Endodermal cell (in vitro differentiated cells): ENCODE measurements around the gene RAPGEF4. TPM values are rescaled to one million over a fixed set of nuclear protein-coding genes. Genes with fewer than 3 reads are reported as not detected.

Experiments used
- DNase-seq: peaks from one replicate; pipeline ENCODE4 v3.0.0-alpha.2; 2017
- H3K27ac ChIP-seq: 2 replicates; pipeline ENCODE4 v1.5.1; 2013; ENCODE audit warnings: mild to moderate bottlenecking, low read depth, low read length, moderate library complexity
- H3K27me3 ChIP-seq: 2 replicates; pipeline ENCODE4 v1.6.1; 2013; ENCODE audit warnings: mild to moderate bottlenecking, low read length, moderate library complexity; ENCODE audit not compliant: insufficient read depth, control insufficient read depth, poor library complexity, severe bottlenecking
- H3K36me3 ChIP-seq: 2 replicates; pipeline ENCODE4 v1.7.0; 2013; ENCODE audit warnings: mild to moderate bottlenecking, low read length, moderate library complexity; ENCODE audit not compliant: control insufficient read depth, insufficient read depth
- H3K4me1 ChIP-seq: one replicate; pipeline ENCODE4 v1.7.0; 2013; ENCODE audit warnings: low read length; ENCODE audit not compliant: control insufficient read depth, insufficient read depth
- H3K4me3 ChIP-seq: 2 replicates; pipeline ENCODE4 v1.5.1; 2013; ENCODE audit warnings: mild to moderate bottlenecking, low read length, moderate library complexity
- H3K9ac ChIP-seq: 2 replicates; pipeline ENCODE4 v1.6.1; 2013; ENCODE audit warnings: mild to moderate bottlenecking, low read length, moderate library complexity; ENCODE audit not compliant: poor library complexity, severe bottlenecking; ENCODE audit errors: extremely low read depth
- H3K9me3 ChIP-seq: 2 replicates; pipeline ENCODE4 v1.6.1; 2013; ENCODE audit warnings: mild to moderate bottlenecking, low read length, moderate library complexity; ENCODE audit not compliant: control insufficient read depth
- H3K27ac Mint-ChIP-seq: 2 replicates; pipeline ENCODE4 v1.8.0; 2020; ENCODE audit warnings: mixed read lengths
- H3K27me3 Mint-ChIP-seq: 2 replicates; pipeline ENCODE4 v1.8.0; 2021; ENCODE audit warnings: mild to moderate bottlenecking, mixed read lengths; ENCODE audit not compliant: insufficient read depth
- H3K36me3 Mint-ChIP-seq: 2 replicates; pipeline ENCODE4 v1.8.0; 2020; ENCODE audit warnings: low read depth, mixed read lengths
- H3K4me1 Mint-ChIP-seq: 2 replicates; pipeline ENCODE4 v1.8.0; 2020; ENCODE audit warnings: mixed read lengths
- H3K4me3 Mint-ChIP-seq: 2 replicates; pipeline ENCODE4 v1.8.0; 2020; ENCODE audit warnings: mild to moderate bottlenecking, moderate library complexity, mixed read lengths
- H3K9me3 Mint-ChIP-seq: 2 replicates; pipeline ENCODE4 v1.8.0; 2020; ENCODE audit warnings: mild to moderate bottlenecking, mixed read lengths
- CTCF ChIP-seq: fragments of 200-600 bp; sonication (generic); conservative IDR thresholded peaks from 2 replicates; pipeline ENCODE4 v1.5.0; 2021; ENCODE audit warnings: antibody characterized with exemption, mild to moderate bottlenecking
- WGBS, 2 experiments: methylation state at CpG; one replicate each; pipeline versions ENCODE4 v1.1.5 to v1.1.7; 2013; ENCODE audit warnings: missing lambda C conversion rate in 2 of 2, mixed read lengths in 1 of 2; ENCODE audit not compliant: insufficient coverage in 1 of 2, insufficient read length in 1 of 2; 5-methylcytosine and 5-hydroxymethylcytosine counted together
- total RNA-seq, 2 donors: library from RNA; stranded (reverse); fragmentation: NEBNext Ultra II Directional in 1 of 2; extraction: Animal tissue kit (Norgen Biotek cat#: 25700) in 1 of 2; gene quantifications; 2 replicates in 1 of 2; 3 replicates in 1 of 2; pipeline ENCODE4 v1.2.1, GENCODE V29; 2021

The RAPGEF4 gene
- total RNA-seq, 2 donors from 2014 or later = 0.77 to 0.88 TPM

GRCh38 chr2:172944022-172944793 lies 208.6 kb downstream of the RAPGEF4 start:
- Mint-ChIP-seq H3K4me1 (peaks cover 3% of the 10 kb centered on the region), H3K36me3 (no peaks in the 10 kb centered on the region), H3K27ac (no peak overlapping the region), H3K4me3 (no peak overlapping the region), H3K27me3 (no peaks in the 10 kb centered on the region), H3K9me3 (no peaks in the 10 kb centered on the region)
- 83 to 86% methylated on average over 6 to 8 of the region's 8 CpGs for WGBS, 2 experiments
- DNase-seq = no peak
- no peak overlapping the region for H3K4me3 ChIP-seq
- no peaks in the 10 kb centered on the region for H3K27me3 ChIP-seq
- no peak overlapping the region for H3K27ac ChIP-seq
- H3K9me3 ChIP-seq = no peaks in the 10 kb centered on the region
- TF ChIP-seq CTCF = no peak
- no peak overlapping the region for H3K9ac ChIP-seq
- H3K36me3 ChIP-seq = no peaks in the 10 kb centered on the region
- no peaks in the 10 kb centered on the region for H3K4me1 ChIP-seq

- no CpG with 5 or more reads among the region's 1 CpG for WGBS, 2 experiments
- Mint-ChIP-seq H3K9me3 (no peaks in the 10 kb centered on the region), H3K4me3 (no peak overlapping the region), H3K4me1 (peaks cover 3% of the 10 kb centered on the region), H3K36me3 (no peaks in the 10 kb centered on the region), H3K27ac (no peak overlapping the region), H3K27me3 (no peaks in the 10 kb centered on the region)
- Histone ChIP-seq H3K4me3 (no peak overlapping the region), H3K4me1 (no peaks in the 10 kb centered on the region), H3K9ac (no peak overlapping the region), H3K36me3 (no peaks in the 10 kb centered on the region), H3K27ac (no peak overlapping the region), H3K9me3 (no peaks in the 10 kb centered on the region), H3K27me3 (no peaks in the 10 kb centered on the region)
- no peak for DNase-seq
- no peak for TF ChIP-seq CTCF
Observed at GRCh38 chr2:172944794-172945509, 209.3 kb downstream of the RAPGEF4 start.

GRCh38 chr2:172945510-172945850 lies 209.8 kb downstream of the RAPGEF4 start:
- H3K36me3 ChIP-seq = no peaks in the 10 kb centered on the region
- no peak overlapping the region for H3K27ac ChIP-seq
- H3K4me1 Mint-ChIP-seq = peaks cover 3% of the 10 kb centered on the region
- no peaks in the 10 kb centered on the region for H3K9me3 Mint-ChIP-seq
- no peaks in the 10 kb centered on the region for H3K9me3 ChIP-seq
- H3K9ac ChIP-seq = no peak overlapping the region
- H3K36me3 Mint-ChIP-seq = no peaks in the 10 kb centered on the region
- no peak overlapping the region for H3K27ac Mint-ChIP-seq
- 93% methylated on average over 2 of the region's 2 CpGs; no CpG with 5 or more reads in 1 of the 2 experiments for WGBS, 2 experiments
- no peak overlapping the region for H3K4me3 Mint-ChIP-seq
- TF ChIP-seq CTCF = no peak
- no peaks in the 10 kb centered on the region for H3K27me3 Mint-ChIP-seq
- H3K4me3 ChIP-seq = no peak overlapping the region
- H3K27me3 ChIP-seq = no peaks in the 10 kb centered on the region
- H3K4me1 ChIP-seq = no peaks in the 10 kb centered on the region
- DNase-seq = no peak
